Fibroblast of lung (primary cell): ENCODE measurements around the gene ATG7.

Experiments
- EZH2 ChIP-seq: IDR thresholded peaks from 2 replicates; pipeline ENCODE4 v1.5.1; 2012; ENCODE audit warnings: low read length, control low read depth, mild to moderate bottlenecking; ENCODE audit errors: missing control alignments
- TF ChIP-seq, protein P1 (sequence below), 2 donors: IDR thresholded peaks in 1 of 2; conservative IDR thresholded peaks in 1 of 2; 1 replicate in 1 of 2; 2 replicates in 1 of 2; pipeline ENCODE4 v1.5.1; 2011 to 2012; ENCODE audit warnings: low read length in 2 of 2, control low read depth in 1 of 2, inconsistent platforms in 1 of 2, low read depth in 1 of 2, mild to moderate bottlenecking in 1 of 2

DNA sequence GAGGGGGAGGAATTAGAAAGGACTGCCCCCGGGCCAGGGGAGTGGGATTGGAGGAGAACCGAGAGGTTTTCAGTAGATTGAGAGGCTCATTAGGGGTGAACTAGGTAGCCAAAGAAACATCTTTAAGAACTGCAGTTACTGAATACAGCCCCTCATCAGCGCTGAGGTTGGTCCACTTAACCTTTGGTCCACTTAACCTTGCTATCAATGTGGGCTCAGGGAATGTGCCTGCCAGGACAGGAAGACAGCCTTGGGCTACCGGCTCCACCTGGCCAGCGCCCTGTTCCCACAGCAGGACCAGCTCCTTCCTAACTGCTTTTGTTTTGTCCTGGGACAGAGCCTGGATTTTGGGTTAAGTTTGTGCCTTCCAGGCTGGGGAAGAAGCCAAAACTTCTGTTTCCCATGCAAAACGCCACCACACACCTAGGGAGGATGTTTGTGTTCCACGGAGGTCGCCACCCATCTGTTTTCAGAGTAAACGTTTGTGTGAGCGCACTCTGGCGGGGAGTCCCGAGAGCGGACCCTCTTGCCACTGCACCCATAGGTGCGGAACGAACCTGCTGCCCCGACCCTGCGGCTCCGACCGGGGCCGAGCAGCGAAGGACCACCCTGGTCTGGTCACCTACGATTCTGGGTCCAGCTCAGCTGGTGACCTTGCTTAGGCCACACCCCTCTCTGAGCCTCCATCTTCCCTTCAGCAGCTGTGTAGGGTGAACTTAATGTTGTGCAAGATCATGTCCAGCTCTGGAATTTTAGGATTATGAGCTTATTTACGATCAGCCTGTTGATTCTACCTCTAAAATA lies 264.1 kb downstream of the ATG7 start:
- TF ChIP-seq, protein P1, sequence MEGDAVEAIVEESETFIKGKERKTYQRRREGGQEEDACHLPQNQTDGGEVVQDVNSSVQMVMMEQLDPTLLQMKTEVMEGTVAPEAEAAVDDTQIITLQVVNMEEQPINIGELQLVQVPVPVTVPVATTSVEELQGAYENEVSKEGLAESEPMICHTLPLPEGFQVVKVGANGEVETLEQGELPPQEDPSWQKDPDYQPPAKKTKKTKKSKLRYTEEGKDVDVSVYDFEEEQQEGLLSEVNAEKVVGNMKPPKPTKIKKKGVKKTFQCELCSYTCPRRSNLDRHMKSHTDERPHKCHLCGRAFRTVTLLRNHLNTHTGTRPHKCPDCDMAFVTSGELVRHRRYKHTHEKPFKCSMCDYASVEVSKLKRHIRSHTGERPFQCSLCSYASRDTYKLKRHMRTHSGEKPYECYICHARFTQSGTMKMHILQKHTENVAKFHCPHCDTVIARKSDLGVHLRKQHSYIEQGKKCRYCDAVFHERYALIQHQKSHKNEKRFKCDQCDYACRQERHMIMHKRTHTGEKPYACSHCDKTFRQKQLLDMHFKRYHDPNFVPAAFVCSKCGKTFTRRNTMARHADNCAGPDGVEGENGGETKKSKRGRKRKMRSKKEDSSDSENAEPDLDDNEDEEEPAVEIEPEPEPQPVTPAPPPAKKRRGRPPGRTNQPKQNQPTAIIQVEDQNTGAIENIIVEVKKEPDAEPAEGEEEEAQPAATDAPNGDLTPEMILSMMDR (conservative IDR thresholded peaks at IDR 0.05 in 1 of 2, IDR thresholded peaks at IDR 0.05 in 1 of 2; ENCODE audit: low read depth in 1 of 2, low read length in 2 of 2): no peak
- TF ChIP-seq EZH2: no peak
